ENCODE measurements around the gene BCLAF3.

DNA sequence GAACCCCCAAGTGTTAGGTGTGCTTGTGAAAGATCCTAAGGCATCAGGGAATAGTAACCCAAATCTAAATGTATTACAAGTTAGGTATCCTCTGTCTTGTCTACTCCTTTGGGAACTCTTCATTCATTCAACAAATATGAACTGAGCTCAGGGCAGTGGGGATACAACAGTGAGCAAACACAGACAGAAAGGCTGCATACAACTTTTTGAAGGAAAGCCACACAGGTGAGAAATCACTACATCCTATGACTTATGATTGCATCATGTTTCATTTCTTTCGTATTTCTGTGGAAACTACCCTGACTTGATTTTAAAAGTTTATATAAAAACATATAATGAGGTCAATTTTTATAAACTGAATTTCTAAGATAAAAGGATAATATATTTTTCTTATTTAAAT, 43.2 kb downstream of the BCLAF3 start:
- TF ChIP-seq, protein P1, sequence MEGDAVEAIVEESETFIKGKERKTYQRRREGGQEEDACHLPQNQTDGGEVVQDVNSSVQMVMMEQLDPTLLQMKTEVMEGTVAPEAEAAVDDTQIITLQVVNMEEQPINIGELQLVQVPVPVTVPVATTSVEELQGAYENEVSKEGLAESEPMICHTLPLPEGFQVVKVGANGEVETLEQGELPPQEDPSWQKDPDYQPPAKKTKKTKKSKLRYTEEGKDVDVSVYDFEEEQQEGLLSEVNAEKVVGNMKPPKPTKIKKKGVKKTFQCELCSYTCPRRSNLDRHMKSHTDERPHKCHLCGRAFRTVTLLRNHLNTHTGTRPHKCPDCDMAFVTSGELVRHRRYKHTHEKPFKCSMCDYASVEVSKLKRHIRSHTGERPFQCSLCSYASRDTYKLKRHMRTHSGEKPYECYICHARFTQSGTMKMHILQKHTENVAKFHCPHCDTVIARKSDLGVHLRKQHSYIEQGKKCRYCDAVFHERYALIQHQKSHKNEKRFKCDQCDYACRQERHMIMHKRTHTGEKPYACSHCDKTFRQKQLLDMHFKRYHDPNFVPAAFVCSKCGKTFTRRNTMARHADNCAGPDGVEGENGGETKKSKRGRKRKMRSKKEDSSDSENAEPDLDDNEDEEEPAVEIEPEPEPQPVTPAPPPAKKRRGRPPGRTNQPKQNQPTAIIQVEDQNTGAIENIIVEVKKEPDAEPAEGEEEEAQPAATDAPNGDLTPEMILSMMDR (IDR thresholded peaks at IDR 0.05): no peak
- no peak for TF ChIP-seq POLR2A (IDR thresholded peaks at IDR 0.05)
